Activated B cell treated with CpG ODN at 0.5 μM for 24 hours (primary cell): ENCODE results near the gene P3H4. TPM values are rescaled to one million over a fixed set of nuclear protein-coding genes. Genes with fewer than 3 reads are reported as not detected.

ENCODE experiments used
- ATAC-seq: fragments of 200-7000 bp; cut with Tn5 transposase; one replicate; pipeline ENCODE4 v1.10.0; 2021; ENCODE audit warnings: low read depth, mild to moderate bottlenecking, moderate library complexity
- CTCF ChIA-PET: fragments of 350-600 bp; sonication (Branson Sonifier 250); formaldehyde crosslinking; loops from one replicate; lab custom pipeline; 2021; ENCODE audit warnings: antibody characterized with exemption; lab: Charles Lee
- POLR2A ChIA-PET: fragments of 350-600 bp; sonication (Branson Sonifier 250); formaldehyde crosslinking; loops from one replicate; lab custom pipeline; 2021; ENCODE audit warnings: antibody characterized with exemption; lab: Charles Lee
- DNase-seq: peaks from one replicate; pipeline ENCODE4 v3.0.0; 2022
- H3K27ac Mint-ChIP-seq: one replicate; pipeline ENCODE4 v1.8.0; 2020; ENCODE audit warnings: mixed read lengths
- H3K27me3 Mint-ChIP-seq: one replicate; pipeline ENCODE4 v1.8.0; 2021; ENCODE audit warnings: mixed read lengths
- H3K36me3 Mint-ChIP-seq: one replicate; pipeline ENCODE4 v1.8.0; 2021; ENCODE audit warnings: low read depth, mixed read lengths
- H3K4me1 Mint-ChIP-seq: one replicate; pipeline ENCODE4 v1.8.0; 2021; ENCODE audit warnings: mixed read lengths
- H3K4me3 Mint-ChIP-seq: one replicate; pipeline ENCODE4 v1.8.0; 2020; ENCODE audit warnings: mild to moderate bottlenecking, mixed read lengths
- H3K9me3 Mint-ChIP-seq: one replicate; pipeline ENCODE4 v1.8.0; 2020; ENCODE audit warnings: mixed read lengths
- CTCF ChIP-seq: fragments of 200-600 bp; IDR thresholded peaks from one replicate; pipeline ENCODE4 v1.8.0; 2022; ENCODE audit warnings: antibody characterized with exemption, mild to moderate bottlenecking
- intact Hi-C: fragments of 100-400 bp; cut with micrococcal nuclease; formaldehyde crosslinking; loops from one replicate; pipeline ENCODE4 v1.15.1; 2024
- total RNA-seq: library from RNA; stranded (reverse); gene quantifications from 2 replicates; pipeline ENCODE4 v1.2.3, GENCODE V29; 2022

P3H4 gene
- total RNA-seq, 1 donor from 2014 or later: 1.9 TPM

DNA sequence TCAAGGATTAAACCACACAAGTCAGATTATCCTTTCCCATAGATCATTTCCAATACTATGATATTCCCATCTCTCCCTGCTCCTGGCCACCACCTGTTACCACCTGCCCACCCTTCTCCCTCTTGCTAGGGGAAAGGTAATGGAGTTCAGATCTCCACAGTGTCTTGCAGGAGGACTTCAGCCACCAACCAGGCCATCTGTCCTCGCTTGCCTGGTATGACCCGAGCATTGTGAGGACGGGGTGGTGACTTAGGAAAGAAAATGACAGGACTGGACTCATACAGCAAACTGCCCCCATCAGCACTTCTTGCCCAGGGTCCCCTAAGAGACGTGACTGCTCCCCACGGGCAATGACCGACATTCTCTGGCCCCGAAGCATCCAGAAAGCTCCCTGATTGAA, 11.8 kb upstream of the P3H4 start:
- ChIA-PET CTCF (no interaction called here), POLR2A (no interaction called here)
- Mint-ChIP-seq H3K27me3 (no peaks in the 10 kb centered on the region), H3K27ac (no peak overlapping the region), H3K36me3 (peaks cover 27% of the 10 kb centered on the region), H3K4me3 (no peak overlapping the region), H3K4me1 (no peaks in the 10 kb centered on the region), H3K9me3 (no peaks in the 10 kb centered on the region)
- ATAC-seq (no peak), DNase-seq (no peak)
- TF ChIP-seq CTCF: no peak
- intact Hi-C loops: no loop called here

DNA sequence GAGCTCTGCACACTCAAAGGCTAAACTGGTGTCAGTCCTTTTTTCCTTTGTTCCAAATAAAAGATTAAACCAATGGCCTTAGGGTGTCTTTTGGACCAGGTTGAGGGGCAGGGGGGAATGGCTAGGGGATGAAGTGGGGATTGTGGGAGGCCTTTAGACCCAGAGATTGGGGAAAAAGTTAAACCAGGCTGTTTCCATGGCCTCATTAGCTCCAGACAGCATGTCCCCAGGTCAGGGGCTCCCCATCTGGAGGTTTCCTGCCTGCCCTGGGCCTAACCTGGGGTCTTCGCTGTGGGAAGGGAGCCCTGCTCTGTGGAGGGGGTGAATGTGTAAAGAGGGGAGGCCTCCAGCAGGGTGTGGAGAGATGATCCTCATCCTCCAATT, 11.4 kb upstream of the P3H4 start:
- intact Hi-C loops: no loop called here
- H3K4me1 Mint-ChIP-seq: no peaks in the 10 kb centered on the region
- TF ChIP-seq CTCF: no peak
- H3K27me3 Mint-ChIP-seq: no peaks in the 10 kb centered on the region
- H3K27ac Mint-ChIP-seq: no peak overlapping the region
- H3K36me3 Mint-ChIP-seq: peaks cover 24% of the 10 kb centered on the region
- ChIA-PET CTCF (no interaction called here), POLR2A (interaction anchor here (1.0 kb wide), 1 partner anchor 42 kb away, joined by 4 read pairs; the partner anchor contains the start of gene KLHL11)
- ATAC-seq (no peak), DNase-seq (no peak)
- H3K9me3 Mint-ChIP-seq: no peaks in the 10 kb centered on the region
- no peak overlapping the region for H3K4me3 Mint-ChIP-seq

- POLR2A ChIA-PET: interaction anchor here (1.0 kb wide), 1 partner anchor 43 kb away, joined by 4 read pairs; the partner anchor contains the start of gene KLHL11
- H3K4me1 Mint-ChIP-seq: no peaks in the 10 kb centered on the region
These were observed 10.7 kb upstream of the P3H4 start for GRCh38 chr17:41822216-41823140.

GRCh38 chr17:41821776-41822175, 10.0 kb upstream of the P3H4 start:
- ChIA-PET POLR2A (no interaction called here), CTCF (no interaction called here)
- ATAC-seq (no peak), DNase-seq (no peak)
- no peaks in the 10 kb centered on the region for H3K27me3 Mint-ChIP-seq
- H3K4me1 Mint-ChIP-seq: no peaks in the 10 kb centered on the region
- no peak overlapping the region for H3K4me3 Mint-ChIP-seq
- no peaks in the 10 kb centered on the region for H3K9me3 Mint-ChIP-seq
- TF ChIP-seq CTCF: no peak
- intact Hi-C loops: no loop called here
- H3K27ac Mint-ChIP-seq: no peak overlapping the region
- H3K36me3 Mint-ChIP-seq: peaks cover 16% of the 10 kb centered on the region

More at GRCh38 chr17:41822216-41823140, 10.7 kb upstream of the P3H4 start:
- Mint-ChIP-seq H3K27ac (no peak overlapping the region), H3K27me3 (no peaks in the 10 kb centered on the region), H3K4me3 (no peak overlapping the region), H3K36me3 (peaks cover 19% of the 10 kb centered on the region), H3K9me3 (no peaks in the 10 kb centered on the region)
- DNase-seq: no peak
- intact Hi-C loops: no loop called here
- ATAC-seq: no peak
- CTCF ChIA-PET: no interaction called here
- no peak for TF ChIP-seq CTCF

- POLR2A ChIA-PET: interaction anchor here (0.6 to 0.8 kb wide), 3 partner anchors 47 to 148 kb away, joined by 3 to 11 read pairs (median 4); no protein-coding TSS in a partner anchor
- Mint-ChIP-seq H3K27me3 (peaks cover 3% of the 10 kb centered on the region), H3K27ac (no peak overlapping the region), H3K9me3 (no peaks in the 10 kb centered on the region), H3K36me3 (no peaks in the 10 kb centered on the region), H3K4me1 (peaks cover 3% of the 10 kb centered on the region), H3K4me3 (no peak overlapping the region)
- TF ChIP-seq CTCF: no peak
- DNase-seq: no peak
- CTCF ChIA-PET: no interaction called here
- no peak for ATAC-seq
- intact Hi-C loops: no loop called here
These were observed 6.3 kb upstream of the P3H4 start for GRCh38 chr17:41818024-41818423.
